ENCODE results near the gene DMAC2. TPM values are rescaled to one million over a fixed set of nuclear protein-coding genes. Genes with fewer than 3 reads are reported as not detected.

The DMAC2 gene
- total RNA-seq, 1 donor from 2014 or later: 54.9 TPM

GRCh38 chr19:41426116-41426841 lies 13.4 kb downstream of the DMAC2 start:
- no peak overlapping the region for H3K4me3 ChIP-seq (ENCODE audit: low read depth, low read length)
- DNase-seq (ENCODE audit: low read depth): no peak
- no peak for TF ChIP-seq CTCF (conservative IDR thresholded peaks at IDR 0.05; ENCODE audit: low read depth, low read length)

GRCh38 chr19:41425174-41426115 lies 14.3 kb downstream of the DMAC2 start:
- H3K4me3 ChIP-seq (ENCODE audit: low read depth, low read length): no peak overlapping the region
- no peak for DNase-seq (ENCODE audit: low read depth)
- no peak for TF ChIP-seq CTCF (conservative IDR thresholded peaks at IDR 0.05; ENCODE audit: low read depth, low read length)

GRCh38 chr19:41424335-41425173 lies 15.2 kb downstream of the DMAC2 start:
- no peak for TF ChIP-seq CTCF (conservative IDR thresholded peaks at IDR 0.05; ENCODE audit: low read depth, low read length)
- DNase-seq (ENCODE audit: low read depth): no peak
- H3K4me3 ChIP-seq (ENCODE audit: low read depth, low read length): no peak overlapping the region

- TF ChIP-seq CTCF (conservative IDR thresholded peaks at IDR 0.05; ENCODE audit: low read depth, low read length): no peak
- DNase-seq (ENCODE audit: low read depth): no peak
- H3K4me3 ChIP-seq (ENCODE audit: low read depth, low read length): no peak overlapping the region
Measured at GRCh38 chr19:41422955-41423354, 16.8 kb downstream of the DMAC2 start.

GRCh38 chr19:41422456-41422855 lies 17.3 kb downstream of the DMAC2 start:
- DNase-seq (ENCODE audit: low read depth): no peak
- no peak overlapping the region for H3K4me3 ChIP-seq (ENCODE audit: low read depth, low read length)
- TF ChIP-seq CTCF (conservative IDR thresholded peaks at IDR 0.05; ENCODE audit: low read depth, low read length): no peak

- no peak for DNase-seq (ENCODE audit: low read depth)
- no peak for TF ChIP-seq CTCF (conservative IDR thresholded peaks at IDR 0.05; ENCODE audit: low read depth, low read length)
- H3K4me3 ChIP-seq (ENCODE audit: low read depth, low read length): no peak overlapping the region
Measured at GRCh38 chr19:41421973-41422372, 17.7 kb downstream of the DMAC2 start.

All from epithelial cell of proximal tubule (primary cell).